GM21515 (cell line): Measurements from ENCODE around the gene NUDT12.

Experiments used
- ATAC-seq: cut with Tn5 transposase; IDR thresholded peaks from one replicate; pipeline ENCODE4 v1.9.1; 2021; ENCODE audit not compliant: unreplicated experiment

The NUDT12 gene

DNA sequence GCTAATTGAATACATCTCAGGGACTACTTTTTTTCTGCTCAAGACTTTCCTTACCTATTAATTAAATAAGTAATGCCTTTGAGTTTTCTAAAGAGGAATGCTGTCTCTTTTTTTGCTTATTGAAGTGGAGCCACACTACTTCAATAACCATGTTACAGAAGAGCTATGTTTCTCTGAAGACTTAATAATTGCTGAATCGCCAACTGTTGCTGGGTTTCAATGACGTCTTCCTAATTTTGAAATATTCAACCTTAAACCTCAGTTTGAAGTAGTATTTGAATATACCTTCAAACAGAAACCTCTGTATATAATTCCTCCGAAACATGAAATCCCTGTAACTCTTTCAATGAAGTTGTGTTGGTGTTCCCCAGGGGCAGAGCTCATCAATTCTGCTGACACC lies 21.0 kb downstream of the NUDT12 start:
- no peak for ATAC-seq

- ATAC-seq, result no peak
Measured at GRCh38 chr5:103541114-103541513, 21.5 kb downstream of the NUDT12 start.

- ATAC-seq, result no peak
Measured at GRCh38 chr5:103539376-103540330, 22.9 kb downstream of the NUDT12 start.

DNA sequence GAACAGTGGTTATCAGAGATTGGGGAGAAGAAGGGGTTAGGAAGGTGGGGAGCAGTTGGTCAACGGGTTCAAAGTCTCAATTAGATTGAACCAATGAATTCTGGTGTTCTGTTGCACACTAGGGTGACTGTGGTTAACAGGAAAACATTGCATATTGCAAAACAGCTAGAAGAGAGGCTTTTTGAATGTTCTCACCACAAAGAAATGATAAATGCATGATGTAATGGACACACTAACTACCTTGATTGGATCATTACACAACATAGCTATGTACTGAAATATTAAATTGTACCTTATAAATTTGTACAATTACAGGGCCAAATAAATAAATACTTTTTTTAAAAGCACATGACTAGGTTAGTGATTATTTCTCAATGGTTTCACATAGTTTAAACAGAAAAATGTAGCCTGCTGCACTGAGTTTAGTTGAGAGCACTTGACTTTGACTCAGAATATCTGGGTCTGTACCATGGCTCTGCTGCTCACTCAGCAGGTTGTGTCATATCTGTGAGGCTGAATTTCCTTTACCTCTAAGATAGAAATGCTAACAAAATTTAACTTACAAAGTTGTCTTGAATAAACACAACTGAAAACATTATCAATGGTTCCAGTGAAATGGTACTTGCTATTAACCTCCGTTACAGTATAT lies 30.4 kb downstream of the NUDT12 start:
- ATAC-seq, result no peak

DNA sequence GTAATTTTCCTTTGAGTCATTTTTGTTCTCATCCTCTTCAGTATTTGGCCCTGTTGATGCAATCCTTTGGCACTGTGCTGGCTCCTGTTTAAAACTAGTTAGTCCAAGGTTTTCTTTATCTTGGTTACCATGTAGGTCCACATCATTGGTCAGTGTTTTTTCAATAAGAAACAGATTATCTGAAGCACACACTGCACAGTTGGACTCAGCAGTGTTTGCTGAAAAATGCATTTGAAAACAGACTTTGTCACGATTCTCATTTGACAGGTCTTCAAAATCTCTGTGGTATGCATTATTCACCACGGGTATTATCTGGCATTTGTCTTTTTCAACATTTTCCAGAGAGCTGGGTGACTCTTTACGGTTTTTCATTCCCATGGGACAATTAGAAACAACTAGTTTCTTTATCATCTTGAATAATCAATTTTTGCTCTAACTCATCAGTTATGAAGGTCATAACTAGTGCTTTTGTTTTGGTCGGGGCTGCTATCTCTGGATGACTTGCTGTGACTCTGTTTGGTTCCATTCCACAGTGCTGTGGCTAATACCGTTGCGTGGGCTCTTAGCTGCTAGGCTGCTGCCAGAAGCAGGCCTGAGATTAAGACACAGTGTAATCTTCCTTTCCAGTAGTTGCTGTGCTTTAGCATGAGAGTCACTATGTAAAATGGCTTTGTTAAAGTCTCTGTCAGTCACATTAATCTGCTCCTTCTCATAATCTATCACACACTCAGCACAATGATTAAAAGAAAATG lies 36.2 kb downstream of the NUDT12 start:
- ATAC-seq, result no peak

DNA sequence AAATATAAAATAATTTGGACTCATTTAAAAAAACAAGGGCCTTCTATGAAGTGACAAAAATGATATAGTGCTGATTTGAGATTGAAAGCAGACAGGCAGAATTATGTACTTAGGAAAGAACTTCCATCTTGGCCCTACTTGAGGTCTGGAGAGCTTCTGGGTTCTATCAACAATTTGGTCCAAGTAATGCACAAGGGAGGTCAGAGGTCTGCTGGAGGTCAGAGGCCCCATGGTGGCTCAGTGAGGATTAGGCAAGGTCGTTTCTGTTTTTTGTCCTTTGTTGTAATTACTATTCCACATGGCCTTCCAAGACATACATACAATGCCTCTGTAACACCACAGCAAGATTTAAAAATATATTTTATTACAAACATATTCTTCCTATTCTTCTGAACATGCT lies 37.2 kb downstream of the NUDT12 start:
- ATAC-seq, result no peak

- no peak for ATAC-seq
Measured at GRCh38 chr5:103523319-103523718, 39.3 kb downstream of the NUDT12 start.

DNA sequence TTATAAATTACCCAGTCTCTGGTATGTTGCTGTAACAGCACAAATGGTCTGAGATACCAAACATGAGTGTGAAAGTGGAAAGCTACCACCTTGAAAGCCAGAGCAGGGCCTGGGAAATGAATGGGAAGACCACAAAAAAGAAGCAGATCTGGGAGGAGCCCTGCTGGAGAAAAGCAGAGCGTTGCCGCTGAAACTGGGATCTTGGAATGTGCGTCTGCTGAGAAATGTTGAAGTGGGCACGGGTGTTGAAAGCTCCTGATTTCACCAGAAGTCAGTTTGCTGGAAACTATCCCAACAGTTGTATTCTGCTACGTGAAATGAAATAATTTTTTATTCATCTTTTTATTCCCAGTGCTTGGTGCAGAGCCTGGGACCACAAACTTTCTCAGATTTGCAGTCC lies 40.0 kb downstream of the NUDT12 start:
- ATAC-seq, result no peak

DNA sequence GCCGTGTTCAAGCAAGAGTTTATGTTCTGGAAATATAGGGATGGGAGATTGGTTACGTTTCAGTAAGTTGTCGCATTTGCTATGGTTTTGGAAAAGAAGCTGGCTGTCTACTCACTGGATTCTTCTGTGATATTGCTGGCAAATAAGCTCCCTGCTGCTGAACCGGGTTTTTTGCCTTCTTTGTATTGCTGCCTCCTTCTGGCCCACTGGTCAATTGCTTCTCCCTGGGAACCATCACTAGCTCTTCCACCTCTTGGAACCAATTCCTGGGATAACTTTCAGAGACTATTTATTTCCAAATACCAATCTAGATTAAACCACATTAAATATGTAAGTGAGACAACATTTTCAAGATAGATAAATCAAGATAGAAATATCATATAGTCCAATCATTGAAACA lies 43.0 kb downstream of the NUDT12 start:
- ATAC-seq, result no peak

- ATAC-seq, result no peak
Measured at GRCh38 chr5:103514371-103514770, 48.2 kb downstream of the NUDT12 start.

DNA sequence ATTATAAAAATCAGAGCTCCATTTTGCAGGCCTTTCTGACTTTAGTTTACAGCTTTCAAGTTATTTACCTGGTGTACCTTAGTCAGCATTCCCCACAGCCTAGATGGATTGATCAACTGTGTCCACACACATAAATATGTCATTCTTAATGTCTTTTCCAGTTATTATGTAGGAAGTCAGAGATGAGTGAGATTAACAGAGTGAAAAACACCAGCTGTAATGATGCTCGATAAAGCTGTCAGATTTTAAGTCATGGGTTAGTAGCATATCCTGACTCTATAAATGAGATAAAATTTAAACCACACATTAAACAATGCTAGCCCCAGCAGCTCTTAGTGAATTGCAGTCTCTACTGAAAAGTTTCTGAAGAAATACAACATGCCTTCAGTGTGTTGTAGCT lies 48.9 kb downstream of the NUDT12 start:
- no peak for ATAC-seq

- no peak for ATAC-seq
Measured at GRCh38 chr5:103512500-103512899, 50.1 kb downstream of the NUDT12 start.

GRCh38 chr5:103511554-103511885 lies 51.1 kb downstream of the NUDT12 start:
- ATAC-seq, result no peak

DNA sequence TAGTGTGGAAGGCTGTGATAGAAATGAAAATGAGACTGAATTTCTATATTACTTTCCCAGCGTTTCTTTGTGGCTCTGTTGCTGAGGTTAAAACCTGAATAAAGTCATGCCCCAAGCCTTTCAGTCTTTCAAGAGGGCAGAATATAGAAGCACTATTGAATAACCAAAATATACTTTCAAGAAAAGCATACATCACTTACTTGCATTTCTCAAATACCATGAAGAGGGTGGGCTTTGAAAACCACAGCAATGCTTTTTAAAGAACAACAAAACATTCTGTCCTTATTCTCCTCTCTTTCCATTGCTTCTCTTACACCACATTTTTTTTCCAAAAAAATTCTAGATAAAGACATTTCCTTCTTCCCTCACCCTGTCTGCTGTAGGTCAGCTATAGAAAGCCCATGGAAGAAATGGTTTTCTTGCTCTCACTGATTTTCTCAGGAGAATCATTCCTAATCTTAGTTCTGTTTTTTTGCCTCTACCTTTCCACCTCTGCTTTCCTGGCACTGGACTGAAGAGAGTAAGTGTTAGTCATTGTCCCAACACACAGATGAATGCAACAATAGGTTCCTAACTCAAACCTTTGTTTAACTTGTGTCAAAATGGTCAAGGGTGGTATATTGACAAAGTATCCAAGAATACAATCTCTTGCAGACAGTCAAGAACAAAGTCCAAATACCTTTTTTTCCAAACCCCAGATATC lies 51.6 kb downstream of the NUDT12 start:
- ATAC-seq, result no peak

DNA sequence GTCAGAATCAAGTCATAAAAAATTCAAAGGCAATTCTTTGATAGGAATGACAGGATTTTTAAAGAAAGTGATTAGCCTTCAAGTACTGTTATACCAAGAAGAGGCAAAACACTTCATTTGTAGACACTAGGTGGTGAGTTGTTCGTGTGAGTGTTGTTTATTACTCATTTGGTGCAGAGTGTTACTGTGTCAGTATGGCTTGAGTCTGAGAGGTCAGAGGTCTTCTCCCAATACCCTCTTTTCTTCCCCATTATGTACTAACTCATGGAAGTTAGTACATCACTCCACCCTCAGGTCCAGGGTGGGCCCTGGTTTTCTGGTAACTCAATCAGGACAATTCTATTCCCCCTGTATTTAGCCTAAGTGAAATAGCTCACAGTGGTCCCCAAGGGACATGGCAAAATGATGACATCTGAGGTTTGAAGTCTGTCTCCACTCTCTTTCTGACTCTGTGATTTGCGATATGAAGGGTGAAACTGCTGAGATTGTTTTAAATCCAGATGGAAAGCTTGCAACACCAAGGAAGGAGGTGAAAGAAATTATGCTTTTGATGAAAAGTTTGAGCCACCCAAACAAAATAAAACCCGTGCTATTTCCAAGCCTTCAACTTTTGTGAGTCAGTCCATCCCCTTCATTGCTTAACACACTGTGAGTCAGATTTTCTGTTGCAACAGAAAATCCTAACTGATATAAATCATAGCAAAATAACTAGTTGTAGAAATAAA lies 56.8 kb downstream of the NUDT12 start:
- ATAC-seq, result no peak

GRCh38 chr5:103503066-103503465 lies 59.5 kb downstream of the NUDT12 start:
- ATAC-seq, result no peak

DNA sequence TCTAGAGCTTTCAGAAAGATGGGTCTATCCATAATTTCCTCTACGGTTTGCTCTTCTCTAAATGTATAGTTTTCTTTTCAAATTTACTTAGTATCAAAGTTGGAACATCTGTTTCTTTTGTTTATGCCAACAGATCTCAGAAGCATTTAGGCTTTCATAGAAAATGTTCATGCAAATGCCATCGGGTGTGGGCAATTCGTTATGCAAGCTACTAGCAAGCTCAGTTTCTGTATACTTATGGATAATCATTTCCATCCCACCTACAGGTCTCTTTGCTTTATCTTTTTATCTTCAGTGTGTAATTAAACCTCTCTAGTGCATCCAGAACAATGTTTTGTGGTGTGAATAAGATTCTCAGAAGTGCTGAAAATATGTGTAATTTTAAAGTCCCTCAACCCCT lies 59.9 kb downstream of the NUDT12 start:
- no peak for ATAC-seq
